B cell (primary cell): ENCODE measurements around the gene MPLKIP.

Source experiments
- CTCF ChIP-seq: fragments of 200-600 bp; IDR thresholded peaks from one replicate; pipeline ENCODE4 v1.8.0; 2022; ENCODE audit warnings: antibody characterized with exemption, mild to moderate bottlenecking
- EZH2 ChIP-seq: IDR thresholded peaks from 2 replicates; pipeline ENCODE4 v1.6.1; 2012; ENCODE audit warnings: borderline replicate concordance, low read depth, mild to moderate bottlenecking, moderate library complexity, low read length; ENCODE audit not compliant: insufficient read depth, poor library complexity, severe bottlenecking

GRCh38 chr7:40102897-40103296 is 31.5 kb downstream of the MPLKIP start:
- TF ChIP-seq EZH2 (no peak), CTCF (no peak)
